CD4-positive, CD25-positive, alpha-beta regulatory T cell (primary cell): ENCODE data around the gene TNFAIP3. TPM values are rescaled to one million over a fixed set of nuclear protein-coding genes. Genes with fewer than 3 reads are reported as not detected.

Experiments used
- ATAC-seq, 2 donors: fragments of 150-1000 bp; cut with Tn5 transposase; one replicate each; pipeline ENCODE4 v1.10.0; 2021; ENCODE audit warnings: low read depth in 2 of 2, moderate number of reproducible peaks in 2 of 2, moderate library complexity in 1 of 2
- DNase-seq, 3 donors: peaks; one replicate each; pipeline versions ENCODE4 v3.0.0 to v3.0.0-alpha.2; 2012 to 2022; ENCODE audit warnings: mixed read lengths in 1 of 3
- H3K27ac ChIP-seq: one replicate; pipeline ENCODE4 v1.7.0; 2013; ENCODE audit warnings: mild to moderate bottlenecking, low read length; ENCODE audit not compliant: insufficient read depth, poor library complexity, severe bottlenecking
- H3K27me3 ChIP-seq: one replicate; pipeline ENCODE4 v1.7.0; 2013; ENCODE audit warnings: low read length; ENCODE audit not compliant: control insufficient read depth, insufficient read depth
- H3K36me3 ChIP-seq: one replicate; pipeline ENCODE4 v1.7.0; 2013; ENCODE audit warnings: mild to moderate bottlenecking, low read length, moderate library complexity; ENCODE audit not compliant: control insufficient read depth, insufficient read depth
- H3K4me1 ChIP-seq: 2 replicates; pipeline ENCODE4 v1.7.0; 2013; ENCODE audit warnings: mild to moderate bottlenecking, low read length; ENCODE audit not compliant: insufficient read depth, control insufficient read depth, poor library complexity, severe bottlenecking
- H3K4me3 ChIP-seq: one replicate; pipeline ENCODE4 v1.7.0; 2013; ENCODE audit warnings: low read depth, mild to moderate bottlenecking, low read length, moderate library complexity
- H3K9me3 ChIP-seq, 2 experiments: 1 replicate in 1 of 2; 2 replicates in 1 of 2; pipeline ENCODE4 v1.7.0; 2013; ENCODE audit warnings: low read length in 2 of 2, mild to moderate bottlenecking in 1 of 2, moderate library complexity in 1 of 2; ENCODE audit not compliant: control insufficient read depth in 2 of 2
- H3K27ac Mint-ChIP-seq, 3 donors: one replicate each; pipeline ENCODE4 v1.8.0; 2020 to 2022; ENCODE audit warnings: mild to moderate bottlenecking in 3 of 3, mixed read lengths in 3 of 3, moderate library complexity in 2 of 3
- H3K27me3 Mint-ChIP-seq: one replicate; pipeline ENCODE4 v1.8.0; 2022; ENCODE audit warnings: mild to moderate bottlenecking, mixed read lengths
- H3K36me3 Mint-ChIP-seq: one replicate; pipeline ENCODE4 v1.8.0; 2020; ENCODE audit warnings: mixed read lengths
- H3K4me1 Mint-ChIP-seq, 4 donors: one replicate each; pipeline ENCODE4 v1.8.0; 2020 to 2022; ENCODE audit warnings: mixed read lengths in 4 of 4, mild to moderate bottlenecking in 1 of 4
- H3K4me3 Mint-ChIP-seq, 4 donors: one replicate each; pipeline ENCODE4 v1.8.0; 2020 to 2022; ENCODE audit warnings: mild to moderate bottlenecking in 4 of 4, mixed read lengths in 4 of 4, moderate library complexity in 3 of 4
- H3K9me3 Mint-ChIP-seq, 7 donors: one replicate each; pipeline ENCODE4 v1.8.0; 2020 to 2022; ENCODE audit warnings: mixed read lengths in 7 of 7, mild to moderate bottlenecking in 3 of 7, moderate library complexity in 2 of 7
- polyA plus RNA-seq, 4 donors: library from polyadenylated mRNA; unstranded; fragments of 300-500 nt; fragmentation: Illumina TruSeq; gene quantifications; one replicate each; pipeline ENCODE4 v1.2.3, GENCODE V29; 2021
- total RNA-seq: library from RNA; stranded (reverse); gene quantifications from one replicate; pipeline ENCODE4 v1.2.3, GENCODE V29; 2022

Gene TNFAIP3
- total and polyA plus RNA-seq, 5 donors from 2014 or later, result 70.5 to 3,783 (median 100) TPM

GRCh38 chr6:137871291-137871690 lies 4.2 kb downstream of the TNFAIP3 start:
- H3K4me3 Mint-ChIP-seq, result peak overlapping the region; percentile 92 to 98 (median 96)
- DNase-seq (peak in 2 of 3 donors; percentile 36 to 47), ATAC-seq (no peak)
- peak overlapping the region; percentile 99 for H3K4me3 ChIP-seq
- peaks cover 30 to 78% (median 58%) of the 10 kb centered on the region in 4 donors for H3K4me1 Mint-ChIP-seq
- H3K36me3 ChIP-seq, result peaks cover 63% of the 10 kb centered on the region
- peak overlapping the region; percentile 89 to 99 (median 98) for H3K27ac Mint-ChIP-seq
- no peaks in the 10 kb centered on the region for H3K27me3 ChIP-seq
- peaks cover 60% of the 10 kb centered on the region for H3K36me3 Mint-ChIP-seq
- H3K9me3 ChIP-seq, result no peaks in the 10 kb centered on the region
- H3K4me1 ChIP-seq, result peaks cover 52% of the 10 kb centered on the region
- peaks cover 5% of the 10 kb centered on the region for H3K27me3 Mint-ChIP-seq
- H3K27ac ChIP-seq, result peak overlapping the region; percentile 97
- H3K9me3 Mint-ChIP-seq, result peaks cover 0 to 3% (median 0%) of the 10 kb centered on the region in 7 donors

GRCh38 chr6:137871831-137872454 lies 4.9 kb downstream of the TNFAIP3 start:
- H3K4me3 Mint-ChIP-seq, result peak overlapping the region; percentile 92 to 98 (median 96)
- DNase-seq, result peak in 1 of 3 donors; percentile 23
- H3K27me3 ChIP-seq, result no peaks in the 10 kb centered on the region
- H3K36me3 ChIP-seq, result peaks cover 70% of the 10 kb centered on the region
- peaks cover 66% of the 10 kb centered on the region for H3K36me3 Mint-ChIP-seq
- peaks cover 35 to 81% (median 60%) of the 10 kb centered on the region in 4 donors for H3K4me1 Mint-ChIP-seq
- H3K9me3 Mint-ChIP-seq, result peaks cover 0 to 3% (median 0%) of the 10 kb centered on the region in 7 donors
- peak overlapping the region; percentile 99 for H3K4me3 ChIP-seq
- no peak for ATAC-seq
- peaks cover 5% of the 10 kb centered on the region for H3K27me3 Mint-ChIP-seq
- H3K27ac Mint-ChIP-seq, result peak overlapping the region; percentile 89 to 99 (median 98)
- peak overlapping the region; percentile 97 for H3K27ac ChIP-seq
- H3K9me3 ChIP-seq, result no peaks in the 10 kb centered on the region
- peaks cover 53% of the 10 kb centered on the region for H3K4me1 ChIP-seq

- peaks cover 5% of the 10 kb centered on the region for H3K27me3 Mint-ChIP-seq
- Histone ChIP-seq H3K27me3 (no peaks in the 10 kb centered on the region), H3K4me1 (peaks cover 60% of the 10 kb centered on the region), H3K27ac (peak overlapping the region; percentile 97), H3K9me3 (no peaks in the 10 kb centered on the region), H3K4me3 (peak overlapping the region; percentile 99), H3K36me3 (peaks cover 77% of the 10 kb centered on the region)
- H3K36me3 Mint-ChIP-seq, result peaks cover 73% of the 10 kb centered on the region
- peak overlapping the region; percentile 52 to 99 (median 98) for H3K27ac Mint-ChIP-seq
- peak in 1 of 3 donors; percentile 9 for DNase-seq
- H3K4me1 Mint-ChIP-seq, result peaks cover 42 to 88% (median 67%) of the 10 kb centered on the region in 4 donors
- H3K9me3 Mint-ChIP-seq, result peaks cover 0 to 3% (median 0%) of the 10 kb centered on the region in 7 donors
- ATAC-seq, result no peak
- H3K4me3 Mint-ChIP-seq, result peak overlapping the region; percentile 92 to 98 (median 96)
Measured at GRCh38 chr6:137872581-137873115, 5.6 kb downstream of the TNFAIP3 start.

- Mint-ChIP-seq H3K27me3 (peaks cover 5% of the 10 kb centered on the region), H3K9me3 (peaks cover 0 to under 1% (median 0%) of the 10 kb centered on the region in 7 donors), H3K4me1 (peaks cover 49 to 93% (median 72%) of the 10 kb centered on the region in 4 donors), H3K36me3 (peaks cover 77% of the 10 kb centered on the region), H3K27ac (peak overlapping the region; percentile 83 to 99 (median 98)), H3K4me3 (peak overlapping the region; percentile 92 to 98 (median 96))
- H3K4me3 ChIP-seq, result peak overlapping the region; percentile 99
- DNase-seq, result peak; percentile 20 to 68 (median 44)
- H3K27me3 ChIP-seq, result no peaks in the 10 kb centered on the region
- ATAC-seq, result peak in 1 of 2 donors; percentile 23
- H3K27ac ChIP-seq, result peak overlapping the region; percentile 97
- no peaks in the 10 kb centered on the region for H3K9me3 ChIP-seq
- H3K4me1 ChIP-seq, result peaks cover 67% of the 10 kb centered on the region
- peaks cover 84% of the 10 kb centered on the region for H3K36me3 ChIP-seq
Measured at GRCh38 chr6:137873273-137873762, 6.3 kb downstream of the TNFAIP3 start.

GRCh38 chr6:137874204-137875057 lies 7.4 kb downstream of the TNFAIP3 start:
- no peak for ATAC-seq
- peak overlapping the region; percentile 92 to 98 (median 96) for H3K4me3 Mint-ChIP-seq
- H3K27ac Mint-ChIP-seq, result peak overlapping the region; percentile 83 to 99 (median 98)
- Histone ChIP-seq H3K36me3 (peaks cover 91% of the 10 kb centered on the region), H3K4me1 (peaks cover 78% of the 10 kb centered on the region), H3K27me3 (no peaks in the 10 kb centered on the region), H3K9me3 (no peaks in the 10 kb centered on the region), H3K4me3 (peak overlapping the region; percentile 99), H3K27ac (peak overlapping the region; percentile 97)
- peaks cover 85% of the 10 kb centered on the region for H3K36me3 Mint-ChIP-seq
- peaks cover 53 to 97% (median 74%) of the 10 kb centered on the region in 4 donors for H3K4me1 Mint-ChIP-seq
- H3K27me3 Mint-ChIP-seq, result peaks cover 5% of the 10 kb centered on the region
- H3K9me3 Mint-ChIP-seq, result peaks cover 0 to 2% (median 0%) of the 10 kb centered on the region in 7 donors
- peak in 1 of 3 donors; percentile 16 for DNase-seq

- peak overlapping the region; percentile 26 to 99 (median 98) for H3K27ac Mint-ChIP-seq
- Histone ChIP-seq H3K4me1 (peaks cover 85% of the 10 kb centered on the region), H3K36me3 (peaks cover 92% of the 10 kb centered on the region), H3K27me3 (no peaks in the 10 kb centered on the region), H3K9me3 (no peaks in the 10 kb centered on the region), H3K27ac (peak overlapping the region; percentile 97), H3K4me3 (peak overlapping the region; percentile 99)
- peak overlapping the region; percentile 75 to 98 (median 96) for H3K4me3 Mint-ChIP-seq
- H3K4me1 Mint-ChIP-seq, result peaks cover 50 to 97% (median 75%) of the 10 kb centered on the region in 4 donors
- ATAC-seq, result no peak
- peaks cover 87% of the 10 kb centered on the region for H3K36me3 Mint-ChIP-seq
- DNase-seq, result no peak
- H3K9me3 Mint-ChIP-seq, result peaks cover 0 to 2% (median 0%) of the 10 kb centered on the region in 7 donors
- H3K27me3 Mint-ChIP-seq, result peaks cover 2% of the 10 kb centered on the region
Measured at GRCh38 chr6:137875058-137875520, 8.0 kb downstream of the TNFAIP3 start.

GRCh38 chr6:137875606-137876005 lies 8.5 kb downstream of the TNFAIP3 start:
- Mint-ChIP-seq H3K4me3 (peak overlapping the region; percentile 8 to 98 (median 37)), H3K27ac (peak overlapping the region; percentile 26 to 99 (median 98)), H3K27me3 (peaks cover 4% of the 10 kb centered on the region), H3K9me3 (peaks cover 0 to 2% (median 0%) of the 10 kb centered on the region in 7 donors), H3K36me3 (peaks cover 90% of the 10 kb centered on the region), H3K4me1 (peaks cover 51 to 98% (median 76%) of the 10 kb centered on the region in 4 donors)
- Histone ChIP-seq H3K4me1 (peaks cover 90% of the 10 kb centered on the region), H3K36me3 (peaks cover 97% of the 10 kb centered on the region), H3K27me3 (no peaks in the 10 kb centered on the region), H3K27ac (peak overlapping the region; percentile 97), H3K4me3 (peak overlapping the region; percentile 99), H3K9me3 (no peaks in the 10 kb centered on the region)
- DNase-seq (peak in 1 of 3 donors; percentile 9), ATAC-seq (no peak)
